Astrocyte (in vitro differentiated cells and primary cell): ENCODE results near the gene THAP2.

Experiments used
- EZH2 ChIP-seq: IDR thresholded peaks from 2 replicates; pipeline ENCODE4 v1.6.1; 2012; ENCODE audit warnings: mild to moderate bottlenecking, low read length, inconsistent platforms; ENCODE audit not compliant: insufficient read depth
- TF ChIP-seq, protein P1 (sequence below): IDR thresholded peaks from 2 replicates; pipeline ENCODE4 v1.5.1; 2011; ENCODE audit warnings: low read depth, mild to moderate bottlenecking, inconsistent platforms, low read length, moderate library complexity; ENCODE audit not compliant: insufficient read depth

DNA sequence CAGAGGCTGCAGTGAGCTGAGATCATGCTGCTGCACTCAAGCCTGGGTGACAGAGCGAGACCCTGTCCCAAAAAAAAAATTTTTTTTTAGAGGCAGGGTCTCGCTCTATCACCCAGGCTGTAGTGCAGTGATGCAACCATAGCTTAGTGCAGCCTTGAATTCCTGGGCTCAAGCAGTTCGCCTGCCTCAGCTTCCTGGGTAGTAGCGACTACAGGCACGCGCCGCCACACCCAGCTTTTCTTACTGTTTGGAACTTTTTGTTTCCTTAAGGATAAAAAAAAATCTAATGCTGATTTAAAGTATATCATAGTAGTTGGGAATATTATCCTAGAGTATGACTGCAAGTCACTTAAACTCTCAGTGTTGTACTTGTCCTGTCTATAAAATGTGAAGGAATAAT lies 29.0 kb downstream of the THAP2 start:
- TF ChIP-seq, protein P1, sequence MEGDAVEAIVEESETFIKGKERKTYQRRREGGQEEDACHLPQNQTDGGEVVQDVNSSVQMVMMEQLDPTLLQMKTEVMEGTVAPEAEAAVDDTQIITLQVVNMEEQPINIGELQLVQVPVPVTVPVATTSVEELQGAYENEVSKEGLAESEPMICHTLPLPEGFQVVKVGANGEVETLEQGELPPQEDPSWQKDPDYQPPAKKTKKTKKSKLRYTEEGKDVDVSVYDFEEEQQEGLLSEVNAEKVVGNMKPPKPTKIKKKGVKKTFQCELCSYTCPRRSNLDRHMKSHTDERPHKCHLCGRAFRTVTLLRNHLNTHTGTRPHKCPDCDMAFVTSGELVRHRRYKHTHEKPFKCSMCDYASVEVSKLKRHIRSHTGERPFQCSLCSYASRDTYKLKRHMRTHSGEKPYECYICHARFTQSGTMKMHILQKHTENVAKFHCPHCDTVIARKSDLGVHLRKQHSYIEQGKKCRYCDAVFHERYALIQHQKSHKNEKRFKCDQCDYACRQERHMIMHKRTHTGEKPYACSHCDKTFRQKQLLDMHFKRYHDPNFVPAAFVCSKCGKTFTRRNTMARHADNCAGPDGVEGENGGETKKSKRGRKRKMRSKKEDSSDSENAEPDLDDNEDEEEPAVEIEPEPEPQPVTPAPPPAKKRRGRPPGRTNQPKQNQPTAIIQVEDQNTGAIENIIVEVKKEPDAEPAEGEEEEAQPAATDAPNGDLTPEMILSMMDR = no peak
- no peak for TF ChIP-seq EZH2
